K562 (cell line): ENCODE measurements around the gene MTERF2. TPM values are rescaled to one million over a fixed set of nuclear protein-coding genes. Genes with fewer than 3 reads are reported as not detected.

ENCODE experiments used
- ATAC-seq: fragments of 200-7000 bp; cut with Tn5 transposase; 3 replicates; pipeline ENCODE4 v1.9.1; 2020; ENCODE audit warnings: moderate library complexity
- BruUV-seq: library from RNA; stranded (reverse); fragments of 400-500 nt; replicated peaks from 2 replicates; lab custom pipeline; 2021; lab: Mats Ljungman, UMichigan
- CTCF ChIA-PET: fragments of 300-600 bp; formaldehyde crosslinking; extraction: SDS; loops from one replicate; lab custom pipeline; 2021; ENCODE audit warnings: low intra/inter-chr PET ratio; lab: Yijun Ruan, JAX
- POLR2A ChIA-PET: fragments of 300-600, 350-650 bp; sonication (Branson Sonifier 250); formaldehyde crosslinking; extraction: SDS; loops from one replicate; lab custom pipeline; 2021; ENCODE audit warnings: antibody characterized with exemption, inconsistent platforms; lab: Yijun Ruan, JAX
- DNase-seq, 4 experiments: peaks; one replicate each; pipeline versions ENCODE4 v3.0.0 to v3.0.0-alpha.2; 2011 to 2018; ENCODE audit warnings: low spot score in 3 of 4, mixed read lengths in 3 of 4; ENCODE audit errors: extremely low read depth in 1 of 4
- FAIRE-seq: peaks from 2 replicates; lab custom pipeline; 2011; peaks lifted over from hg19 to GRCh38; lab: Jason Lieb, UNC
- H2AFZ ChIP-seq: 2 replicates; pipeline ENCODE4 v1.6.0; 2011; ENCODE audit warnings: low read depth, low read length, control low read depth, inconsistent platforms
- H3K27ac ChIP-seq: fragments of 200-600 bp; 3 replicates; pipeline ENCODE4 v1.8.0; 2011; ENCODE audit warnings: low read depth, mild to moderate bottlenecking, control low read depth, inconsistent platforms, low read length, moderate library complexity, mixed read lengths; ENCODE audit errors: extremely low read depth
- H3K27me3 ChIP-seq, 2 experiments: fragments of 300-600 bp in 1 of 2; 2 replicates in 1 of 2; 3 replicates in 1 of 2; pipeline versions ENCODE4 v1.6.0 to v1.8.0; 2011; ENCODE audit warnings: inconsistent platforms in 2 of 2, low read length in 2 of 2, mild to moderate bottlenecking in 1 of 2, mixed read lengths in 1 of 2, moderate library complexity in 1 of 2; ENCODE audit not compliant: control insufficient read depth in 2 of 2, insufficient read depth in 2 of 2
- H3K36me3 ChIP-seq: fragments of 300-600 bp; 3 replicates; pipeline ENCODE4 v1.8.0; 2011; ENCODE audit warnings: mild to moderate bottlenecking, low read length, inconsistent platforms; ENCODE audit not compliant: control insufficient read depth, insufficient read depth
- H3K4me1 ChIP-seq, 2 experiments: fragments of 200-600 bp in 1 of 2; replicated peaks in 1 of 2; 2 replicates in 1 of 2; 3 replicates in 1 of 2; pipeline versions ENCODE4 v1.5.1 to v1.8.0; 2011; ENCODE audit warnings: inconsistent platforms in 2 of 2, low read length in 2 of 2, mild to moderate bottlenecking in 1 of 2, mixed read lengths in 1 of 2, moderate library complexity in 1 of 2; ENCODE audit not compliant: control insufficient read depth in 2 of 2, insufficient read depth in 2 of 2
- H3K4me2 ChIP-seq: 2 replicates; pipeline ENCODE4 v1.6.1; 2011; ENCODE audit warnings: low read length, control low read depth, inconsistent platforms, mixed read lengths; ENCODE audit not compliant: insufficient read depth
- H3K4me3 ChIP-seq: fragments of 200-600 bp; sonication (generic), shearing (Covaris generic); 2 replicates; pipeline ENCODE4 v1.5.1; 2016; ENCODE audit warnings: control low read depth, inconsistent platforms
- H3K79me2 ChIP-seq: fragments of 200-600 bp; 3 replicates; pipeline ENCODE4 v1.8.0; 2011; ENCODE audit warnings: low read length, inconsistent platforms; ENCODE audit not compliant: control insufficient read depth, insufficient read depth
- H3K9ac ChIP-seq, 2 experiments: 2 replicates each; pipeline versions ENCODE4 v1.6.0 to v1.6.1; 2011; ENCODE audit warnings: low read depth in 2 of 2, low read length in 2 of 2, control low read depth in 1 of 2, inconsistent platforms in 1 of 2, mild to moderate bottlenecking in 1 of 2, mixed read lengths in 1 of 2; ENCODE audit not compliant: insufficient read depth in 1 of 2
- H3K9me1 ChIP-seq: one replicate; pipeline ENCODE4 v1.6.0; 2011; ENCODE audit warnings: inconsistent platforms, mild to moderate bottlenecking, low read length, moderate library complexity; ENCODE audit not compliant: control insufficient read depth, insufficient read depth
- H3K9me3 ChIP-seq: replicated peaks from 2 replicates; pipeline ENCODE4 v1.5.1; 2011; ENCODE audit warnings: low read depth, low read length, inconsistent platforms; ENCODE audit not compliant: control insufficient read depth, insufficient read depth
- H4K20me1 ChIP-seq: replicated peaks from 2 replicates; pipeline ENCODE4 v1.6.1; 2011; ENCODE audit warnings: low read length, inconsistent platforms, mixed read lengths; ENCODE audit not compliant: control insufficient read depth, insufficient read depth
- CTCF ChIP-seq, 3 experiments: IDR thresholded peaks in 2 of 3; conservative IDR thresholded peaks in 1 of 3; 2 replicates each; pipeline ENCODE4 v1.5.1; 2011 to 2012; ENCODE audit warnings: low read length in 3 of 3, mild to moderate bottlenecking in 3 of 3, control low read depth in 2 of 3, improper control_type of control experiment in 1 of 3, inconsistent platforms in 1 of 3, low read depth in 1 of 3, mixed read lengths in 1 of 3, moderate library complexity in 1 of 3; ENCODE audit not compliant: insufficient read depth in 2 of 3
- HMBOX1 ChIP-seq: sonication (generic); IDR thresholded peaks from 2 replicates; pipeline ENCODE4 v1.6.1; 2016
- NBN ChIP-seq: fragments of 450-650 bp; IDR thresholded peaks from 2 replicates; pipeline ENCODE4 v1.6.1; 2016; ENCODE audit warnings: low read depth, mild to moderate bottlenecking
- NELFE ChIP-seq: IDR thresholded peaks from 2 replicates; pipeline ENCODE4 v1.6.1; 2011; ENCODE audit warnings: mild to moderate bottlenecking; ENCODE audit not compliant: insufficient read depth, insufficient read length
- POLR3A ChIP-seq: IDR thresholded peaks from 2 replicates; pipeline ENCODE4 v1.6.1; 2011; ENCODE audit warnings: borderline replicate concordance, mild to moderate bottlenecking, moderate library complexity; ENCODE audit not compliant: insufficient read length, insufficient read depth; ENCODE audit errors: extremely low read depth
- SOX6 ChIP-seq: fragments of 450-650 bp; IDR thresholded peaks from 2 replicates; pipeline ENCODE4 v1.6.1; 2014; ENCODE audit warnings: mild to moderate bottlenecking
- WGBS: fragments of 100-300 bp; shearing (Covaris generic); methylation state at CpG from one replicate; pipeline ENCODE4 v1.1.6; 2016; ENCODE audit warnings: low coverage, mixed read lengths; ENCODE audit not compliant: insufficient coverage; ENCODE audit errors: missing lambda C conversion rate; 5-methylcytosine and 5-hydroxymethylcytosine counted together
- in situ Hi-C: fragments of 300-500 bp; cut with MboI; formaldehyde crosslinking; loops from 4 replicates; pipeline ENCODE4 v1.15.0; 2018; ENCODE audit warnings: inconsistent platforms, mixed read lengths
- intact Hi-C: fragments of 100-400 bp; cut with micrococcal nuclease; formaldehyde crosslinking; loops from 2 replicates; pipeline ENCODE4 v1.14.2; 2022
- polyA plus RNA-seq, 8 experiments: library from polyadenylated mRNA; depleted of rRNA in 4 of 8; stranded (reverse) in 5 of 8; unstranded in 3 of 8; fragments of >200 nt; fragmentation: Nextera tagmentation in 2 of 8; fragmentation: Illumina TruSeq in 1 of 8; extraction: Ambion mirVana in 2 of 8; extraction: Trizol in 1 of 8; gene quantifications; 2 replicates each; pipeline versions ENCODE4 v1.2.1 to v1.2.3, GENCODE V29; 2011 to 2014; ENCODE audit warnings: inconsistent platforms in 1 of 8, missing spikeins in 1 of 8
- total RNA-seq, 7 experiments: library from RNA; depleted of rRNA in 6 of 7; stranded (reverse); fragments of >200 nt in 6 of 7; fragmentation: Illumina TruSeq in 2 of 7; extraction: Trizol in 2 of 7; gene quantifications; 2 replicates each; pipeline versions ENCODE4 v1.2.1 to v1.2.3, GENCODE V29; 2011 to 2021; ENCODE audit warnings: low replicate concordance in 1 of 7

MTERF2 gene
- total and polyA plus RNA-seq, 9 of the 15 experiments (the other 6 are each of a cell fraction or from before 2014, with no cell fraction given) = 10.0 to 63.2 (median 33.2) TPM

- Histone ChIP-seq H3K36me3 (peaks cover 11% of the 10 kb centered on the region), H4K20me1 (no peaks in the 10 kb centered on the region; the same call in 1 of the 2 replicates), H2AFZ (no peak overlapping the region), H3K79me2 (no peaks in the 10 kb centered on the region), H3K4me2 (no peak overlapping the region), H3K4me1 (no peaks in the 10 kb centered on the region), H3K9me3 (no peaks in the 10 kb centered on the region), H3K27ac (no peak overlapping the region), H3K9ac (no peak overlapping the region), H3K9me1 (no peaks in the 10 kb centered on the region), H3K4me3 (no peak overlapping the region), H3K27me3 (no peaks in the 10 kb centered on the region)
- ChIA-PET POLR2A (interaction anchor here (0.7 kb wide), 1 partner anchor 24 kb away, joined by 4 read pairs; no protein-coding TSS in a partner anchor), CTCF (no interaction called here)
- intact Hi-C loops (no loop called here), in situ Hi-C loops (no loop called here)
- BruUV-seq = no TSS peak
- 77% methylated on average over 3 of the region's 3 CpGs for WGBS
- DNase-seq = peak in 3 of 4 experiments; percentile 6 to 12 (median 10)
- peak; percentile 47; the same call in 2 of the 3 replicates for ATAC-seq
- peak; percentile 74 for FAIRE-seq
- TF ChIP-seq POLR3A (no peak), NBN (no peak), NELFE (no peak), SOX6 (no peak), HMBOX1 (peak; percentile 51), CTCF (IDR thresholded peaks at IDR 0.05 in 2 of 3, conservative IDR thresholded peaks at IDR 0.05 in 1 of 3; ENCODE audit: insufficient read depth in 2 of 3, low read depth in 1 of 3, low read length in 3 of 3) (peak in 2 of 3 experiments; percentile 9 to 17; a peak in 2 of 6 replicates)
These were observed 27.1 kb upstream of the MTERF2 start for GRCh38 chr12:107014055-107014454.
